Colonic mucosa (tissue), 4 donors: ENCODE data around the gene UNC13B. TPM values are rescaled to one million over a fixed set of nuclear protein-coding genes. Genes with fewer than 3 reads are reported as not detected.

Experiments
- DNase-seq: peaks from one replicate; pipeline ENCODE4 v3.0.0-alpha.2; 2020
- H3K27ac ChIP-seq: fragments of 200-600 bp; one replicate; pipeline ENCODE4 v1.8.0; 2021
- H3K27me3 ChIP-seq: fragments of 200-600 bp; one replicate; pipeline ENCODE4 v1.8.0; 2021
- H3K36me3 ChIP-seq: fragments of 200-600 bp; one replicate; pipeline ENCODE4 v1.8.0; 2021
- H3K4me1 ChIP-seq: fragments of 200-600 bp; one replicate; pipeline ENCODE4 v1.8.0; 2021; ENCODE audit warnings: mild to moderate bottlenecking
- H3K4me3 ChIP-seq: fragments of 200-600 bp; one replicate; pipeline ENCODE4 v1.8.0; 2021
- H3K9ac ChIP-seq, 2 donors: one replicate each; pipeline ENCODE4 v1.7.0; 2013; ENCODE audit warnings: control low read depth in 2 of 2, low read depth in 2 of 2, low read length in 2 of 2
- H3K9me3 ChIP-seq: fragments of 200-600 bp; one replicate; pipeline ENCODE4 v1.8.0; 2021
- CTCF ChIP-seq: fragments of 200-600 bp; IDR thresholded peaks from one replicate; pipeline ENCODE4 v1.8.0; 2022; ENCODE audit warnings: antibody characterized with exemption, mild to moderate bottlenecking
- intact Hi-C: fragments of 100-400 bp; cut with DNase I; formaldehyde crosslinking; loops from one replicate; pipeline ENCODE4 v1.14.1; 2022
- total RNA-seq, 2 donors: library from RNA; stranded (reverse); fragmentation: NEBNext Ultra II Directional in 1 of 2; extraction: Animal tissue kit (Norgen Biotek cat#: 25700) in 1 of 2; gene quantifications; one replicate each; pipeline ENCODE4 v1.2.1, GENCODE V29; 2021
- donor health status: healthy.
- donor health status: DM: no; HTN: no; CAD: no.
- donor health status: DM: no; HTN: no; CAD: no.

UNC13B gene
- total RNA-seq, 2 donors from 2014 or later, result 43.6 to 56.1 TPM

- intact Hi-C loops, result no loop called here
- H3K4me1 ChIP-seq, result no peaks in the 10 kb centered on the region
Measured at GRCh38 chr9:35333551-35333950, 171.7 kb downstream of the UNC13B start.

GRCh38 chr9:35335164-35335563 lies 173.4 kb downstream of the UNC13B start:
- intact Hi-C loops, result no loop called here
- H3K4me3 ChIP-seq, result no peak overlapping the region
- H3K27ac ChIP-seq, result no peak overlapping the region
- no peaks in the 10 kb centered on the region for H3K36me3 ChIP-seq
- H3K9me3 ChIP-seq, result no peaks in the 10 kb centered on the region
- TF ChIP-seq CTCF, result no peak
- no peak for DNase-seq
- H3K9ac ChIP-seq, result no peak overlapping the region
- H3K4me1 ChIP-seq, result no peaks in the 10 kb centered on the region
- H3K27me3 ChIP-seq, result no peaks in the 10 kb centered on the region

More at GRCh38 chr9:35333551-35333950, 171.7 kb downstream of the UNC13B start:
- no peak for TF ChIP-seq CTCF
- Histone ChIP-seq H3K27me3 (no peaks in the 10 kb centered on the region), H3K27ac (no peak overlapping the region), H3K36me3 (no peaks in the 10 kb centered on the region), H3K4me3 (no peak overlapping the region), H3K9me3 (no peaks in the 10 kb centered on the region), H3K9ac (no peak overlapping the region)
- DNase-seq, result no peak

DNA sequence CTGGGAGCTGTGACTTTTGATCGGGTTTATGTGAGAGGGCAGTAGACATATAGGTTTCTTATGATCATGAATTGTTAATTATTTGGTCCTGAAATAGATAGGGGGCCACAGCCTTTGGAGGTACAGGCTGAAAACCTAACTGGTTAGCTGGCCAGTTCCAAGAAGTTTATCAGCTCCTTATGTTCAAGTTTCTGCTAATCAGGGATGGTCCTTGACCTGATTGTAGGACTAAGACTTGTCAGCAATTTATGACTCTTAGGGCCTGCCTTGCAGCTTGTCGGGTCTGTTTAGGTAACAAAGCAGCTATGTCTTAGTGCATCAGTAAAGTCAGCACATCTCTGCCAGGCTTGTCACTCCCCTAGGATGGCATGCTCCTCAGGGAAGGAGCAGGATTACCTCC lies 176.3 kb downstream of the UNC13B start:
- TF ChIP-seq CTCF, result no peak
- no peaks in the 10 kb centered on the region for H3K27me3 ChIP-seq
- H3K9me3 ChIP-seq, result no peaks in the 10 kb centered on the region
- no peak overlapping the region for H3K27ac ChIP-seq
- intact Hi-C loops, result no loop called here
- H3K9ac ChIP-seq, result no peak overlapping the region
- DNase-seq, result no peak
- no peaks in the 10 kb centered on the region for H3K36me3 ChIP-seq
- no peak overlapping the region for H3K4me3 ChIP-seq
- no peaks in the 10 kb centered on the region for H3K4me1 ChIP-seq

DNA sequence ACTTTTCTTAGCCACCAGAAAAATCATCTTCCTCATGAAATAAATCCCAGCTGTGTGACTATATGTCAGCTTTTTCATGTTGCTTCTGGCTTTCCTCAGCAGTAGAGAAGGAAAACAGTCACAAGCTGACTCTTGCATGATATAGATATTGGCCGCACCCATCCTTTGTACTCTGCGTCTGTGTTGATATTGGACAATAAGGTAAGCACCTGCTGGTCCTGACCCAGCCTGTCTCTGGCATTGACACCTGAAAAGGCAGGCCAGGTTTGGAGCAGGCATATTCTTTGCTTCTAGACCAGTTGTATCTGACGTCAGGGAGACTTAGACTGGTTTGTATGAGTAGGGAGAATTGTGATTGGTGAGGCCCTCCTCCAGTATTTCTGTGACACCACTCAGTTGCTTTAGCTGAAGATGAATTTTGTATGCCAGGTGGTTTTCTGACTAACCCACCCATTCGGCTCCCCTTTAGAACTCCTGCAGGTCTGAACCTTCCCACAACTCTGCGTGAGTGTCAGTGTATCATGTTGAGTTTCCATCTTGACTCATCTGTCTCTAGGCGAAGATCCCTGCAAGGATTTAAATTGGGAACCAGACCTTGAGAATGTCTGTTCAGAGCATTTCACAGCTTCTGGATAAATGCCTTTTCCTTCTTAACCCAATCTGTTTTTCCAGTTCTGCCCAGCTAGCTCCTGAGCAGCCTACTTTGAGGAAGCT lies 176.9 kb downstream of the UNC13B start:
- Histone ChIP-seq H3K4me3 (no peak overlapping the region), H3K27ac (no peak overlapping the region), H3K9ac (no peak overlapping the region), H3K36me3 (no peaks in the 10 kb centered on the region), H3K9me3 (no peaks in the 10 kb centered on the region), H3K27me3 (no peaks in the 10 kb centered on the region), H3K4me1 (no peaks in the 10 kb centered on the region)
- TF ChIP-seq CTCF, result no peak
- intact Hi-C loops, result no loop called here
- DNase-seq, result no peak

- H3K9ac ChIP-seq, result no peak overlapping the region
- H3K9me3 ChIP-seq, result no peaks in the 10 kb centered on the region
- no peak for TF ChIP-seq CTCF
- no peak overlapping the region for H3K27ac ChIP-seq
- H3K36me3 ChIP-seq, result no peaks in the 10 kb centered on the region
- no peak overlapping the region for H3K4me3 ChIP-seq
- H3K27me3 ChIP-seq, result no peaks in the 10 kb centered on the region
- intact Hi-C loops, result no loop called here
- H3K4me1 ChIP-seq, result no peaks in the 10 kb centered on the region
- no peak for DNase-seq
Measured at GRCh38 chr9:35340046-35340445, 178.2 kb downstream of the UNC13B start.
